AG09319 (cell line): ENCODE data around the gene OR4D2.

Source experiments
- DNase-seq: peaks from one replicate; pipeline ENCODE4 v3.0.0-alpha.2; 2010; ENCODE audit warnings: low read depth; ENCODE audit errors: extremely low read depth
- CTCF ChIP-seq: IDR thresholded peaks from 2 replicates; pipeline ENCODE4 v1.5.1; 2011; ENCODE audit warnings: low read depth, mild to moderate bottlenecking, inconsistent platforms, low read length, moderate library complexity

The OR4D2 gene

GRCh38 chr17:58176200-58176599 lies 9.4 kb downstream of the OR4D2 start:
- no peak for DNase-seq
- no peak for TF ChIP-seq CTCF

DNA sequence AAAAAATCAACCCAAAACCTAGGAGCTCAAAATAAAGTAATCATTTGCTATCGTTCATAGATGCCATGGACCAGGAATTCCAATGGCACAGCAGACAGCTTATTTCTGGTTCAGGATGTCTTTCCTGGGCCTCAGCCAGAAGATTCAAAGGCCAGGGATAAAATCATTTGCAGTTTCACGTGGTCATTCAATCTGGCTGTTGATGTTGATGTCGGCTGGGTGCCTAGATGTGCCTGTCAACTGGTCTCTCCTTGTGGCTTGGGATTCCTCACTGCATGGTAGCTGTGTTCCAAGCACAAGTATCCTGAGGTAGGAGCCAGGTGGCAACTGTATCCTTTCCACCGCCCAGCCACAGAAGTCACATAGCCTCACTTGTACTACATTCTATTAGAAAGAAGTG lies 15.0 kb downstream of the OR4D2 start:
- no peak for DNase-seq
- TF ChIP-seq CTCF, result no peak

DNA sequence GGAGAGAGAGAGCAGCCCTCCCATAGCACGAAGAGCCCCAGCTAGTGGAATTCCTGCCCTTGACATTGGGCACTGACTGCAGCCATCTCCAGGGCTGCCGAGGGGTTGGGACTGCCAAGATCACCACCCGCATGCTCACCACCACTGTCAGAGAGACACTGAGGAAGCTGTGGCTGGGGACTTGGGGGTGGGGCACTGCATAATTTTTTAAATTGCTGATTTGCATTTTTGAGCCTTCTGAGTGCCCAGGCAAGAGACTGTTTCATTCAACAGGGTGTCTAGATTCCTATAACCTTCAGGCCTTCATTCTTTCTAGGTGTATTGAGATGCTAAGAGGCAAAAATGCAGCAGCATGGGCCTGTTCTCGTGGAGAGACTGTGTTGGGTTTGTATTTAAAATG lies 16.7 kb downstream of the OR4D2 start:
- TF ChIP-seq CTCF, result no peak
- DNase-seq, result no peak

DNA sequence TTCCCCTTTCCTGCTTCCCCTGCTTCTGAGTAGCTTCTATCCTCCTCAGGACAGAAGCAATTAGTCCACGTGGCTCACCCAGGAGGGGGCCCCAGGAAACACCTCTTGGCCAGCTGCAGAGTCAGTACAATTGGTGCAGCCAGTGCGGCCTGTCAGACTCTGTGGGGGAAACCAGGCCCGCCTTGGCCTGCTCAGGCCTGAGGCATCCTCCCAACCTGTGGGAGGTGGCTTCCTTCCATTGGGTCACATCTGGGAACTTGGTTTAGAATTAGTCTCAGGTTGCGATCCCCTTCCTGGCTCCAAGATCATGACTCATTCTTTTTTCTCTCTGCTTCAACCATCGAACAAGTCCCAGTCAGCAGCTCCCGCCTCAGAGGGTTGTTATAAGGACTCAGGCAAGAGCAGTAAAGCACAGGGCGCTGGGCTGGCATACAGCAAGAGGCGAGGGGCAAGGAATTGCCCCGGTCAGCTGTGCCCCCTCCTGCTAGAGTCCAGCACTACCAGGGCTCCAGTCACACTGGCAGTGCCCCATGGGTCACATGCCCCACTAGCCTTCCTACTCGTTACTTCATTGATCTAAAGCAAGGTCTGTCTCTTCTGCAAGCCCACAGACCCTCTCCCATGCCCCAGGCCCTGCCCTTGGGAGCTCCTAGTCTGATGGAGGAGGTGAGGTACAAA lies 17.7 kb downstream of the OR4D2 start:
- DNase-seq, result no peak
- TF ChIP-seq CTCF, result no peak

DNA sequence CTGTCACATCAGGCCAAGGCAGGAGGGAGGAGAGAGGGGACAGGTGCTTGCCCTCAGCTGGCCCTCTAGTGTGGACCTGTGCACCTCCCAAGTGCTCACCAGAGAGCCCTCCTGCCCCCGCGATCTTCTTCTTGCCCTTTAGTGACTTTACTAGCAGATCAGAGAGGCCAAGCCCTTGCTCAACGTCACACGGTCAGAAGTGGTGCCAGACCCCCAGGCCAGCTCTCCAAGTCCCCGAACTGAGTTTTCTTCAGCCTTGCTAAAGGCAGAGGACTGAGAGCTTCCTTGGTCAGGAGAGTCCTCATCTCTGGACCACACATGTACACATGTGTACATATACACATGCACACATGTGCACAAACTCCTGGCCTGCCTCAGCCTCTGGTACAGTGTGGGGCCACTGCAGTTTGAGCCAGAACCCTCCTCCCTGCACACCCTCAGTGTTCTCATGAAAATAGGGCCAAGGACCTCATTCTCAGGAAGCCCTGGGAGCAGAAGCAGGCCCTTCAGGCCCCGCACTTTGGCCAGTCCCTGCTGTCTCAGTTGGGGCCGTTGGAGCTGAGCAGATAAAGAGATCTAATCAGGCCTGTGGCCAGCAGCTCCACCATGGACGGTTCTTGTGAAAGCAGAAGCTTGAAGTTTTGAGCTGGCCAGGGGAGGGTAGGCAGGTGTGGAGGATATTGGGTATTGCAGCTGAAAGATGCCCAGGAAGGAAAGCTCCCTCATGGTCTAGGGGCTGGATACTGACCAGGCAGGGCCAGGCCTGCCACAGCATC lies 18.4 kb downstream of the OR4D2 start:
- TF ChIP-seq CTCF, result no peak
- no peak for DNase-seq

- no peak for DNase-seq
- no peak for TF ChIP-seq CTCF
These were observed 19.8 kb downstream of the OR4D2 start for GRCh38 chr17:58186591-58186990.

DNA sequence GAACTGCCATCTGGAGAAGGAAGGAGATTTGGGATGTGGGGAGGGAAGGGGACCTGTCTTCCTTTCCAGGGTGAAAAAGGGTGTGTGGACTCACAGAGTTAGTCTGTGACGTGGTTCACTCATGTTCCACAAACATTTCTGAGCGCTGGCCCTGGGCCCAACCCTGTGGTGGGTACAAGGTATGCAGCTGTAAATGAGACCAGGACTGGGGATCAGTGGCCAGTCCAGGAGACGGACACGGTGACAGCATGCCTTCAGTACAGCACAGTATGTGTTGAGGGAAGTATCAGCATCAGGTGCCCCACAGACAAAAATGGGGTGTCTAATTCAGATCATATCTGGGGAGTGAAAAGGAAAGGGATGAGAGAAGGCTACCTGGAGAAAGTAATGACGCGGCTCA lies 20.3 kb downstream of the OR4D2 start:
- DNase-seq, result no peak
- no peak for TF ChIP-seq CTCF
